Fibroblast of pulmonary artery (primary cell): ENCODE measurements around the gene RSPH9.
A peak's percentile ranks its signal among the peaks of the same experiment; 100 is the strongest.
"Not testable (repeated sequence)": the region's sequence is repeated elsewhere in the genome, so short reads cannot be mapped to it uniquely, and the experiment has no call there.

Source experiments
- DNase-seq: peaks from one replicate; pipeline ENCODE4 v3.0.0-alpha.2; 2010; ENCODE audit warnings: low read depth
- H3K4me3 ChIP-seq: replicated peaks from 2 replicates; pipeline ENCODE4 v1.5.1; 2011; ENCODE audit warnings: low read depth, mild to moderate bottlenecking, control low read depth, low read length, moderate library complexity
- CTCF ChIP-seq: IDR thresholded peaks from 2 replicates; pipeline ENCODE4 v1.5.1; 2011; ENCODE audit warnings: mild to moderate bottlenecking, control low read depth, low read length, inconsistent platforms; ENCODE audit errors: missing control alignments

RSPH9 gene

GRCh38 chr6:43639984-43640800 is 4.6 kb upstream of the RSPH9 start:
- H3K4me3 ChIP-seq = no peak overlapping the region
- DNase-seq = no peak
- TF ChIP-seq CTCF = no peak

GRCh38 chr6:43645613-43645964 is 753 bp downstream of the RSPH9 start:
- DNase-seq = no peak
- peak overlapping the region; percentile 55 for H3K4me3 ChIP-seq
- TF ChIP-seq CTCF = no peak

GRCh38 chr6:43647613-43648012 is 2.8 kb downstream of the RSPH9 start:
- no peak for TF ChIP-seq CTCF
- no peak for DNase-seq
- H3K4me3 ChIP-seq = no peak overlapping the region

GRCh38 chr6:43648248-43648647 is 3.4 kb downstream of the RSPH9 start:
- no peak for TF ChIP-seq CTCF
- DNase-seq = no peak

GRCh38 chr6:43652822-43653221 is 8.0 kb downstream of the RSPH9 start:
- not testable (repeated sequence) for H3K4me3 ChIP-seq, DNase-seq

More at GRCh38 chr6:43648248-43648647, 3.4 kb downstream of the RSPH9 start:
- no peak overlapping the region for H3K4me3 ChIP-seq

GRCh38 chr6:43657221-43657802 is 12.5 kb downstream of the RSPH9 start:
- no peak overlapping the region for H3K4me3 ChIP-seq
- no peak for DNase-seq
- no peak for TF ChIP-seq CTCF

GRCh38 chr6:43658161-43658560 is 13.3 kb downstream of the RSPH9 start:
- no peak for DNase-seq
- TF ChIP-seq CTCF = no peak
- H3K4me3 ChIP-seq = no peak overlapping the region

- not testable (repeated sequence) for DNase-seq
Observed at GRCh38 chr6:43662948-43663347, 18.1 kb downstream of the RSPH9 start.

More at GRCh38 chr6:43662948-43663347, 18.1 kb downstream of the RSPH9 start:
- H3K4me3 ChIP-seq = not testable (repeated sequence)
